CD4-positive, alpha-beta T cell treated with Interferon alpha-2 for 1 hour (primary cell): Measurements from ENCODE around the gene ADIRF.
"Not testable (repeated sequence)": the region's sequence is repeated elsewhere in the genome, so short reads cannot be mapped to it uniquely, and the experiment has no call there.

Experiments used
- DNase-seq, 2 donors: peaks; one replicate each; pipeline ENCODE4 v3.0.0-alpha.2; 2020 to 2022

The ADIRF gene

DNA sequence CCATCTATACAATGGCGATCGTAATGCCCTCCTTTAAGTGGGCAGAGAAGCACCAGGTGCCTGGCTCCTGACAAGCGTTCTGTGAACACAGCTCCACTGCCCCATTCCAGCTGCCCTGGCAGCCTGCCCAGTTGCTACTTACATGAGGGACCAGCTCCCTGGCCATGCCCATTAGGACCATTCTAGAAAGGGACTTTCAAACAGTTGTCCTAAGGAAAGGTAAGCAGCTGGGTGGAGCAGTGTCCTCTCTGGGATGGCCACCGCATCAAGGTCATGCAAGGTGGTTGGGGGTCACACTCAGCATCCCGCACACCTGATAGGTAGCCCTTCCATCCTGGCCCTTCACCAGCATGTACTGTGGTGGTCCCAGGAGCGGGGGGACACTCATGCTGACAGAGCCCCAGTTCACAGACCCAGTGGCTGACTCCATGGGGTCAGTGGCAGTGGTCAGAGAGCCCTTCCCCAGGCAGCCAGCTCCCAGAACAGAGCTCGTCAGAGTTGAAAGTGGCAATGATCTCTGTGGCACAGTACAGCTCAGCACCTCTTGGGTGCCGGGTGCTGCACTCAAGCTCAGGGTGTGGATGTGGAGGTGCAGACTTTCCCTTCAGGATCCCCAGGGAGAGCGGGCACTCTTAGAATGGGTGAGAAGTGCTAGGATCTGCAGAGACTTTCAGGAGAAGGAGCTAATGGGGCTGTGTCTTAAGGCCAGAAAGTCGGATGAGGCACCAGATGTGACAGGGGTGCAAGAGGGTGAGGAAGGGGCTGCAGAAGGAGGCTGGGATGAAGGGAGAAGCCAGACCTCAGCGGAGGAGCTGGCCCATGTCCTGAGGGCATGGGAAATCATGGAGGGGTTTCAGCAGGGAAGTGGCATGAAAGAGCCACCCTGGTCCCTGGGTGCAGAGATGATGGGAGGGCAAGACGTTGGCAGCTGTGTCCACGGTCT lies 21.8 kb upstream of the ADIRF start:
- no peak for DNase-seq

DNA sequence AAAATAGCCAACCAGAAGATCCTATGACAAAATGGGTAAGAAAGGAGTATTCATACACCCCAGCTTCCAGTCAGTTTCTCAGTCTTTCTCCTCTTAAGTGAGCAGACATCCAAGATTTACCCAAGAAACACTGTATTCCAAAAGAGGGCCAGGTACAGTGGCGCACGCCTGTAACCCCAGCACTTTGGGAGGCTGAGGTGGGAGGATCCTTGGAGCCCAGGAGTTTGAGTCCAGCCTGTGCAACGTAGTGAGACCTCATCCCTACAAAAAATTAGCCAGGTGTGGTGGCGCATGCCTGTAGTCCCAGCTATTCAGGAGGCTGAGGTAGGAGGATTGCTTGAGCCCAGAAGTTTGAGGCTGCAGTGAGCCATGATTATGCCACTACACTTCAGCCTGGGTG lies 20.5 kb upstream of the ADIRF start:
- not testable (repeated sequence) for DNase-seq

DNA sequence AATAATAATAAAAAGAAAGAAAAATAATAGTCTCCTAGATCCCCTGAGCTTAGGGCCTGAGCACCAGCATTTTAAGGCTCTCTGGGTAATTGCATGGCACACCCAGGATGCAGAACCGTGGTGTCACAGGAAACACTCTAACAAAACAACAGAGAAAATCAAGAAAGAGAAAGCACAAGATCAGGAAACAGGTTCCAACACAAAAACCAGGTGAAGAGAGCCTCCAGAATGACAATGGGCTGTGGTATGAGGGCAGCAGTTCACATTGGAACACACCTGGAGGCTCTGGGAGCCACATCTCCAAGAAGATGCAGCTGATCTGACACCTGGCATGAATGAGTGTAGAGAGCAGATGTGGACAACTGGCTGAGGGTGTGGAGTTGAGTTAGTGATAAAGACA lies 17.9 kb upstream of the ADIRF start:
- DNase-seq = peak in 1 of 2 donors; percentile 28

DNA sequence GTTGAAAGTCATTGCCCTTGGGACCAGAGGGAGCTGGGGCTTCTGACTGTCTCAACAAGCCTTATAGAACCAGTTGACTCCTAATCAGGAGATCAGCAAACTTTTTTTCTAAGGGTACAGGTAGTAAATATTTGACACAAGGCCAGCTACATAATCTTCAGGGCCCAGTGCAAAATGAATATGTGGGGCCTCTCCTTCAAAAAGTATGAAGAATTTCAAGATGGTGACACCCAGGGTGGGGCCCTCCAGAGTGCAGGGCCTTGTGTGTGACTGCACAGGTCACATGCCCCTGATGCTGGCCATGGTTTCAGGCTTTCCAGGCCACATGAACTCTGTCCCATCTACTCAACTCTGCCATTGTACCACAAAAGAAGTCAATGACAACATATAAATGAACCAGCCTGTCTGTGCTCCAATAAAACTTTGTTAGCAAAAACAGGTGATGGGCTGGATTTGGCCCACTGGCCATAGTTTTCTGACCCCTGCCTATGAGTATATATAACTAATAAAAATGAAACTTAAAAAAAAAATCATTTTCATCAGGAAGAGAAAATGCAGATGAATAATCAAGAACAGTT lies 17.0 kb upstream of the ADIRF start:
- DNase-seq = no peak

DNA sequence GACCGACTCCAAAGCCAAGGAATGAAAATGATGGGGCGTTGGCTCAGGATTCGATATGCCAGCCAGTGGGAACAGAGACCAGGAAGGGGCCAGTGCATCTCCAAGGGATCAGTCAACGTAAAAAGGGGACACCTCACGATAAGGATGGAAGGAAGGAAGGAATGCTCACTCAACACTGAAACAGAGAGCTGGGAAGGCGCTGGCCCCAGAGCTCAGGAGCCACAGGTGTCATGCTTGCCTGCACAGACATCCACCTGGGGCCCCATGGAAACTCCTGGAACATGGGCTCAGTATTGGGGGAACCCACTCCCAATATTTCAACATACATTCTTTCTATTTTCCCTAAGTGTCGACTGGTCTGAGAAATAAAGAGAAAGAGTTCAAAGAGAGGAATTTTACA lies 16.2 kb upstream of the ADIRF start:
- no peak for DNase-seq

DNA sequence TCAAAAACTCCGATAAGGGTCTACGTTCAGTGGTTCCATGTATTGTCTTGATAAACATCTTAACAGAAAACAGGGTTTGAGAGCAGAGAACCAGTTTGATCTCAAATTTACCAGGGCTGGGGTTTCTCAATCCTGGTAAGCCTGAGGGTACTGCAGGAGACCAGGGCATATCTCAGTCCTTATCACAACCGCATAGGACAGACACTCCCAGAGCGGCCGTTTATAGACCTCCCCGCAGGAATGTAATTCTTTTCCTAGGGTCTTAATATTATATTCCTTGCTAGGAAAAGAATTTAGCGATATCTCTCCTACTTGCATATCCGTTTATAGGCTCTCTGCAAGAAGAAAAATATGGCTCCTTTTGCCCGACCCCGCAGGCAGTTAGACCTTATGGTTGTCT lies 15.6 kb upstream of the ADIRF start:
- not testable (repeated sequence) for DNase-seq

DNA sequence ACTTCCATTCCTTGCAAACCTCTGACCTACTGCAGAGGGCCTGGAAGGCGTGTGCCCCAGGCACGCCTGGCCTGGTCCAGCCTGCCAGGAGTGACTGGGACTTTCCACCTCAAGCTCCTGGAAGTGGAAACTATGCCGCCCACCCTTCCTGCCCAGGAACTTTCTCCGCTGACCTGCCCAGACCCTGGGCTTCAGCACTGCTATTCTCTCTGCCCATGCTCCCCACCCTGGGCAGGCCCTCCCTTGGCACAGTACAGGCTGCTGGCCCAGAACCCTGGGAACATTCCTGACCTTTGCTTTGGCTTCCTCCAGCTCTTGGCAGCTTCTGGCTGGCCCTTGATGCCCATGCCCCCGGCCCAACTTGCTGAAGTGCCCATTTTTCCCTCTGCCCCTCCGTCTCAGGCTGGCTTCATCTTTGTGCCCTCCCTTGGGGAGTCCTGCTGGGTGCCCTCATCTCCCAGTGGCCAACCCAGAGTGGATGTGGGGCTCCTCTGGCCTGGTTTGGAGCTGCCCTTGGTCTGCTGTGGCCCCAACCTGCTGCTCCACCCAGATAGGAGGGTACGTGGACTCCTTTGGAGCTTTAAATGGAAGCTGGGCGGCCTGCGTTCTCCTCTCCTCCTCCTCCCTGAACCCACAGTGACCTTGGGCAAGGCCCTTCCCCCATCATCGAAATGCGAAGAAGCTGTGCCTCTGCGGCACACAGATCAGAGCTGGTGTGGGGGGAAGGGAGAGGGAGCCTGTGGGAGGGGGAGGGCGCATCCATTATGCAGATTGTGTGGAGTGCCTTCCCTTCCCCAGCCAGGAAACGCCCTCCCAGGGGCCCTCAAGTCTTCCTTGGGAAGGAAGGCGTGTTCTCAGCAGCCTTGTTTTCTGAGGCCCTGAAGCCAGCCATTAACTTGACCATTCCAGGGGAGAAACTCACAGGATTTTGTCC lies 14.3 kb upstream of the ADIRF start:
- DNase-seq = no peak

DNA sequence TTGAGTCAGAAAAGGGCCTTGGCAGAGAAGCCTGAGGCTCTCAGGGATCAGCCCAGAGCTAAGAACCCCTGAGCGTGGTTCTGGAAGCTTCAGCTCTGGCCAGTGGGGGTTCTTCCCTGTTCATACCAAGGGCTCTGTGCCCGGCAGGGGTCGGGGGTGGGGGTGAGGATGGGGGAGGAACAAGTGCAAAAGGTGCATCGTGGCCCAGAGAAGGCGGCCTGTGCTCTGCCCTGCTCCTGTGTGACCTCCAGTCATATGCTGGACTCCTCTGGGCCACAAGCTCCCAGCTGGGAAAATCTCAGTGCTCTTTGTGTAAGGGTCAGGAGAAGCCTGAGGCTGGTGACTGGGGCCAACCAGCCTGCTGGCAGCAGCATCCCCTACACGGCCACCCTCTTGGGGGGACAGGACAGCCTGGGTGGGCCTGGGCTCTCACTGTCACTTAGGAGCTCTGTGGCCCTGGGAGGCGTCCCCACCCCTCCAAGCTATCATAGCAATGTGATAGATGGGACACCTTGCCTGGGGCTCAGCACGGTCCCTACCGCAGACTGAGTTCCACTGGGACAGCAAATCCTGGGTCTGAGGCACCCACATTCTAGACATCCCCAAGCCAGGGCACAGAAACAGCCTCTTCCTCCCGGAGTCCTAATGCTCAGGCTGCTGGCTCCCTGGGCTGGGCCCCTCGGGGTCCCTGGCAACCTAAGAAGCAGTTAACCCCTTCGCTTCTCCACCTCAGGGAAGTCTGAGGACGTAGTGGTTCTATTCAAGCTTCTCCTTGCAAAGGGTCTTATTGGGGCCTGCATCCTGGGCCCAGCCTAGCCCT lies 13.4 kb upstream of the ADIRF start:
- DNase-seq = no peak

DNA sequence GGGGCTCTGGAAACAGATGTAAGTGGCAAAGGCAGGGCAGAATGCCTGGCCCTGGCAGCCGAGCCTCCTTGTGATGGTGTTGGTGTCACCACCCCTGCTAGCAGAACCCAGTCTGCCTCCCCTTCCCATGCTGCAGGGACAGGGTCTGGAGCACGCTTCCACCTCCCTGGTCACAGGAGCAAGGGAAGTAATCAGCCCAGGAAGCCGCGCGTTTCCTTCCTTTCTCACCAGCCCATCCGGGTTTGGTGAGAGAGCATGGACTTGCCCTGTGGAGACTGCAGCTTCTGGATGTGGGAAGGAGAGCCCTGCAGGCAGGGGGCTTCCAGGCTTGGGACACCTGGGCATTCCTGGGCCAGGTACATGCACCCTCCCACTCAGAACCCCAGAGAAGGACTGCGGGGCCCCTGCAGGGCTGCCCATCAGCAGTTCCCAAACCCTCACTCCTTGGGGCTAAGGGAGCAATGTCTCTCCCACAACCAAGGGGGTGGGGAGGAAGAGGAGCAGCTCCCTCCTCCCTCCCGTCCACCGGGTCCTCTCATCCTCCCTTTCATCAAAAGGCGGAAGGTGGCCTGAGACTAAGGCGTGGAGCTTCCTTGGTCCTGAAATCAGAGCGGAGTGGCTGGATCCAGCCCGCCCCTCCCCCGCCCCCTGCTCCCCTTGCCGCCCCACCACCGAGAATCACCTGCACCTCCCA lies 12.6 kb upstream of the ADIRF start:
- no peak for DNase-seq

DNA sequence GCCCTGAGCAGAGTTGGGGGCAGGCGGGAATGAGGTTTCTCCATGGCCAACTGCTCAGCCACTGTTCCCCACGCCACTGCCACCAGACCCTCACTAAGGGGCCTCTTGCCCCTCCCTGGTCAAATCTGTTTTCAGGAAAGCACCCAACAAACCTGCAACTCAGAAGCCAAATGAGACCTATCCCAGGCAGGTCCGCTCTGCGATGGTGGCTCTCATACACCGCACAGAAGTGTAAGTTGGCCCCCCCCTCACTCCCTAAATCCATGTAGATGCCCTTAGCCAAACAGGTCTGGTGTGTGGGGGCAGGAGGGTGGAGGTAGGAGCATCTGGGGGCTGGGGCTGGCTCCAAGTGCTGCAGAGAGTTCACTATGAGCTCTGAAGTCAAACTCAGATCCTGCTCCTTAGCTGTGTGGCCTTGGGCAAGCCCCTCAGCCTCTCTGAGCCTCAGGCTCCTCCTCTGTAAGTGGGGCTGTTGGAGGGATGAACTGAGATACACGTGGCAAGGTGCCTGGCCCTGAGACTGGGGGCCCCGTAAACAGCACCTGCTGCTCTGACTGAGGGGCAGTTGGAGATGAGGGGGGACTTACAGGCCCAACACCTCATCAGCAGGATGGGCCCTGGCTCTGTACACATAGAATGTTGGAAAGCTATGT lies 12.0 kb upstream of the ADIRF start:
- no peak for DNase-seq

DNA sequence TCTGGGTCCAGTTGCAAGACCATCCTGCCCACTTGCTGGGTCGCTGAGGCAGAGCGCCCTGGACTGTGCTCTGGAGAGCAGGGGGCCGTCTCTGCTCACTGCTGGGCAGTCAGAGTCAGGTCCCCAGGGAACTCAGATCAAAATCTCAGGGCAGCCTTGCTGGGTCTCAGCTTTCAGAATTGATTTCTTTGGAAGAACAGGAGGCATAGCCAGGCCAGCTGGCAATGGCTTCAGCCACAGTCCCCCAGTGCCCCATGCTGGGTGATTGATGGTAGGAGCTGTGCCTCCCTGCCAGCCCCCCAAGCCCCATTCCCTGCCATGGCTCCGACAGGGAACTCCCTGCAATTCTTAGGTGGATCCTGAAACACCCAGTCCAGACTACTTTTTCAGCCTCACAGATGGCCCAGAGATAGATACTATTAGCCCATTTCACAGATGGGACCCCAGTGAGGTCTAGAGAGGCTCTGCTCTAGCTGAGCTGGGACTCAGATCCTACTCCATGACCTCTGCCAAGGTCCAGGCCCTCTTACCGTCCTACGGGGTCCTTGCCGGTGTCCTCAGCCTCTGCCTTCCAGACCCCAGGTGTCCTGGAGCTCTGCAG lies 11.3 kb upstream of the ADIRF start:
- DNase-seq = no peak

DNA sequence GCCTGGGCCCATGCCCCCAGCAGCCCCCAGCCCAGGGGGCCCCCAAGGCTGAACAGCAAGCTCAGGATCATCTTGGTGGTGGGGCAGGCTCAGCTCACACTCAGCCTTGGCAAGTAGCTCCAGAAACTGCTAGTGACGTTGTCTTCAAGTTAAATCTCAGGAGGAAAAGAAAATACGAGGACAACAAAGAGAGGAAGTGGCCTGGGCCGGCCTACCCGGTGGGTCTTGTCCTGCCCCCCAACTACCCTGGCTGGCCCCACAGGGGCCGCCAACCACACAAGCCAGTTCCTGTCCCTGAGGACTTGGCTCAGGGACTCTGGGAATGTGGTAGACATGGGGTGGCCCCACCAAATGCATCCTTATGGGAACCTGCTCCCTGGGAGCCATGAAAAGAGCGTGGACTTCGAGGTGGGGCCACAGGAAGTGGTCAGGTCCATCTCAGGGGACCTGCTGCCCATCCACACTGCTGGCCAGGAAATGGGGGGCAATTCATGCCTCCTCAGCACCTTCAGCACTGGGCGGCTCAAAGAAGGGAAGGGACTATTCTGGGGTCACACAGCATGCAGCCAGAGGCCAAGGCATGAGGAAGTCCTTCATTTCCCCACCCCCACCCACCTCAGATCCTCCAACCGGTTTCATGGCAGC lies 10.7 kb upstream of the ADIRF start, which contains the start of gene MMRN2:
MMRN2 (minus strand) TSS at position 145 of the 645 bp plus-strand sequence; CDS start at position 71, 74 bp downstream.
- DNase-seq = no peak

DNA sequence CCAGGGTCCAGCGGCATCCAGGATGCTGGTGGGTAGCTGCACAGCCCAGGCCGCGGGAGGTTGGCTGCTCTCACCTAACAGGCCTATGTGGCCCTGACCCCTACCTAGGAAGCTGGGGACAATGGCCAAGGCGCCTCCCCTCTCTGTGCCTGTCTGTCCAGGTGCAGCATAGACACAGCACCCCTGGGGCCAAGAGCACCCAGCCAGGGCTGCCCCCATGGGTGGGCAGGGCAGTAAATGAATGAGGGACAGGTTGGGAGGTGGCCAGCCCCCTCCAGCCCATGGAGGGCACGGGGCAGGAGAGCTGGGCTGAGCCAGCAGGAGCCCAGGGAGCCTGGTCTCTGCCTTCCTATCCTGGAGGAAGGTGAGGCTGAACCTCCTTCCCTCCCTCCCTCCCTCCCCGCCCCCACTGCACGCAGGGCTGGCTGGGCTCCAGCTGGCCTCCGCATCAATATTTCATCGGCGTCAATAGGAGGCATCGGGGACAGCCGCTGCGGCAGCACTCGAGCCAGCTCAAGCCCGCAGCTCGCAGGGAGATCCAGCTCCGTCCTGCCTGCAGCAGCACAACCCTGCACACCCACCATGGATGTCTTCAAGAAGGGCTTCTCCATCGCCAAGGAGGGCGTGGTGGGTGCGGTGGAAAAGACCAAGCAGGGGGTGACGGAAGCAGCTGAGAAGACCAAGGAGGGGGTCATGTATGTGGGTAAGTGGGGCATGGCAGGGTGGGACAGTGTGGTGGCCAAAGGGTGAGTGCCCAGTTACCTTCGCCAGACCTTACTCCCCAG lies 10.0 kb upstream of the ADIRF start, which contains the start of gene SNCG:
SNCG (plus strand) TSS at position 484 of the 785 bp plus-strand sequence; CDS start at position 583, 99 bp downstream.
- no peak for DNase-seq

DNA sequence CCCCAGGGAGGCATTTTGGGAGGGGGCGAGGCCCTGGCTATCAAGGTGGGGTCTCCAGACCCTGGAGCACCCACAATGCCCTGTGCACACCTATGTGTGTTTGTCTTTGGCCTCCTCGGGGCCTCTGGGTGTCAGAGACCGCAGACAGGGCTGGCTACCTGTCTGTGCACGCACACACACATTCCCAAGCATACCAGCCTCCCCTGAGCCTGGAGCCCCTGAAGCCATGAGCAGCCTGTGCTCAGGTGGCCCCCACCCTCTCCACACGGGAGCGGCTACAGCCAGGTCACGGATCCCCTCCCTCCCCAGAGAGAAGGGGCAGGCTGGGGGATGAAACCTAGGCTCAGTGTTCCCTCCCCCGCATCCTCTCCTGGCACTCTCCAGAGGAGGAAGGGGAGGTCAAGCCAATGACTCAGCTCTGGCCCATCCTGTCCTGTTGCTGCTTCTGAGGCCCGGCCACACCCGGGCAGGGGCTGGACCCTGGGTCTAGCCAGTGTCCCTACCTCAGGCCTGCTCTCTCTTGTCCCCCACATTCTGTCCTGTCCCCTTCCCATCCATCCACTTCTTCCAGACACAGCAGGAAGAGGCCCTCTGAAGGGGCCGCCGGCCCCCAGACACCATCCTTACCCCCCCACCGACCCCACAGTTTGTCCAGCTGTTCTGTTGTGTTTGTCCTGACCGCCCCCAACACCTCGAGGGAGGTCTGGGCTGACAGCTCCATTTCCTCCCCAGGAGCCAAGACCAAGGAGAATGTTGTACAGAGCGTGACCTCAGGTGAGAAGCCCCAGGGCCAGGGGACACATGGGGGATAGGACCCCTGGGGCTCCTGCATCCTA lies 9.2 kb upstream of the ADIRF start:
- no peak for DNase-seq

DNA sequence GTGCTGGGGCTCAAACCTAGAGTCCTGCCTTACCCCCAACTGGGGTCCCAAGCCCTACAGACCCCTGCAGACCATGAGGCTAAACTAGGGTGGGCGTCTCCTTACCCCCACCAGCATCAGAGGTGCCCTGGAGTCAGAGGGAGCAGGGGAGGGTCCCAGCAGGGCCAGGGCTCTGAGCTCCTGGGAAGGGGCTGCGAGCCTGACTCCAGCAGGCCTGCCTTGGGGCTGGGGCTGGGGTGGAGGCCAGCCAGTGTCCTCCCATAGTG lies 8.6 kb upstream of the ADIRF start:
- DNase-seq = no peak

DNA sequence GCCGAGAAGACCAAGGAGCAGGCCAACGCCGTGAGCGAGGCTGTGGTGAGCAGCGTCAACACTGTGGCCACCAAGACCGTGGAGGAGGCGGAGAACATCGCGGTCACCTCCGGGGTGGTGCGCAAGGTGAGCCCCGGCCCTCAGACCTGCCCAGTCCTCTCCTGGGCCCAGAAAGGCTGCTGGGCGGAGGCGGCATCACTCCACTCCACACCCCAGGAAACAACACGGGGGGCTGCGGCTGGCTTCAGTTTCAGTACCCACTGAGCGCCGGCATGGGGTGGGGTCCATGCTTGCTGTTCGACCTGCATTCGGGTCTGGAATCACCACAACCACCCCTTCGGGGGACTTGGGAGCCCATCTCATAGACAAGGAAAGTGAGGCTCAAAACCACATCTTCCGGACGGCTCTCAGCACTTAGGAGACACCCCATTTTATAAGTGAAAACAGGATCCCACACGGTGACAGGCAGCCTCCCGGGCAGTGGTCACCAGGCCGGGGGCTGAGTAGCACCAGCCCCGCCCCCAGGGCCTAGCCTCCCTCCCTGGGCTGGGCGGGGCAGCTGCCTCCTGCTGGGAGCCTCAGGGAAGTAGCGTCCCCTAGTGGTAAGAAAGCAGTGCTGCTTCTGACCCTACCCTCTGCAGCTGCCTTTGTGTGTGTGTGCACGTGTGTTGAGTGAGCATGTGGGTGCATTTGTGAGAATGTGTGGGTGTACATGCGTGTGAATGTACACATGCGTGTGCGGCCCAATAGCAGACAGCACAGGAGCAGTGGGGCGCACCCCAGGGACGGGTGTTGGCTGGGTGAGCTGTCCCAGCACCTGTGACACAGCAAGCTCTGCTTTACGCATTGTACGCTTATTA lies 8.0 kb upstream of the ADIRF start:
- peak; percentile 23 to 64 for DNase-seq

DNA sequence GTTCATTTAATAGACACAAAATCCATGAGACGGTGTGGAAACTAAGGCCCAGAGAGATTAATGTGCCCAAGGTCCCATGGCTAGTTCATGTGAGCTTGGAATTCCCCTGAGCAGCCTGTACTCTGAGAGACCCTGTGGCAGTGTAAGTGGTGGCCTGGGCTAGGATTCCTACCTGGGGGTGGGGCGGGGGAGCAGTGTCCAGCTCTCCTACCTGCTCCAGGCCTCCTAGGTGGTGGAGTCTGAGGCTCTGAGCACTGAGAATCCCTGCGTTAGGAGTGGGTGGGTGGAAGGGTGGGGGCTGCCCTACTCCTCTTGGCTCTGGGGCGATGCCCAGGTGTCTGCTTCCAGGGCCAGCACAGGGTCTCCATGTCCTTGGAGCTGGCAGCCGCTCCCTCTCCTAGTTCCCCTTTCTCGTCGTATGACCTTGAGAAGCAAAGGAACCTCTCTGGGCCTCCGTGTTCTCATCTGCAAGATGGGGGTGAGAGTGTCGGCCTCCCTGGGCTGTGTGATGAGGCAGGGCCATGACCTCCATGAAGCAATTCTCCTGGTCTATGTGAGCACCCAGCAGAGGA lies 7.3 kb upstream of the ADIRF start:
- DNase-seq = no peak
